AG04450 (cell line): ENCODE results near the gene RGS12. TPM values are rescaled to one million over a fixed set of nuclear protein-coding genes. Genes with fewer than 3 reads are reported as not detected.

Source experiments
- CTCF ChIA-PET: fragments of 300-600, 350-600 bp; formaldehyde crosslinking; extraction: SDS; loops from one replicate; lab custom pipeline; 2022; ENCODE audit warnings: antibody characterized with exemption, inconsistent platforms; lab: Charles Lee
- POLR2A ChIA-PET: fragments of 350-600 bp; formaldehyde crosslinking; extraction: SDS; loops from one replicate; lab custom pipeline; 2021; ENCODE audit warnings: antibody characterized with exemption, inconsistent platforms; lab: Yijun Ruan, JAX
- DNase-seq: peaks from one replicate; pipeline ENCODE4 v3.0.0-alpha.2; 2011; ENCODE audit warnings: low read depth, low spot score
- H3K27ac ChIP-seq: one replicate; pipeline ENCODE4 v1.5.1; 2012; ENCODE audit warnings: low read depth, low read length, control low read depth
- H3K27me3 ChIP-seq: one replicate; pipeline ENCODE4 v1.6.0; 2012; ENCODE audit warnings: low read length; ENCODE audit not compliant: control insufficient read depth, insufficient read depth
- H3K4me3 ChIP-seq: 2 replicates; pipeline ENCODE4 v1.5.1; 2011; ENCODE audit warnings: mild to moderate bottlenecking, low read depth, low read length, control low read depth
- H3K9me3 ChIP-seq: 2 replicates; pipeline ENCODE4 v1.5.1; 2012; ENCODE audit warnings: low read length; ENCODE audit not compliant: control insufficient read depth, insufficient read depth
- CTCF ChIP-seq: IDR thresholded peaks from 2 replicates; pipeline ENCODE4 v1.5.1; 2011; ENCODE audit warnings: low read depth, low read length, control low read depth, inconsistent platforms
- polyA plus RNA-seq: library from polyadenylated mRNA; depleted of rRNA; stranded (reverse); fragments of >200 nt; gene quantifications from 2 replicates; pipeline ENCODE4 v1.2.3, GENCODE V29; 2011

Gene RGS12
- polyA plus RNA-seq, 1 experiment: 12.5 TPM

GRCh38 chr4:3290476-3290875 lies 2.3 kb upstream of the RGS12 start:
- no peak for TF ChIP-seq CTCF
- Histone ChIP-seq H3K9me3 (no peaks in the 10 kb centered on the region; the same call in 1 of the 2 replicates), H3K4me3 (no peak overlapping the region), H3K27ac (no peak overlapping the region), H3K27me3 (peaks cover 15% of the 10 kb centered on the region)
- ChIA-PET CTCF (no interaction called here), POLR2A (no interaction called here)
- no peak for DNase-seq

- ChIA-PET CTCF (interaction anchor here (1.6 kb wide), 1 partner anchor 190 kb away, joined by 5 read pairs; no protein-coding TSS in a partner anchor), POLR2A (no interaction called here)
- H3K27ac ChIP-seq: no peak overlapping the region
- peaks cover 15% of the 10 kb centered on the region for H3K27me3 ChIP-seq
- no peaks in the 10 kb centered on the region; the same call in 1 of the 2 replicates for H3K9me3 ChIP-seq
- TF ChIP-seq CTCF: no peak
- no peak overlapping the region for H3K4me3 ChIP-seq
- no peak for DNase-seq
These were observed 1.9 kb upstream of the RGS12 start for GRCh38 chr4:3290889-3291321.

GRCh38 chr4:3291411-3291968 lies 1.3 kb upstream of the RGS12 start:
- no peaks in the 10 kb centered on the region; the same call in none of the 2 replicates for H3K9me3 ChIP-seq
- ChIA-PET CTCF (interaction anchor here (1.6 kb wide), 1 partner anchor 189 kb away, joined by 5 read pairs; no protein-coding TSS in a partner anchor), POLR2A (interaction anchor here (1.2 kb wide), 1 partner anchor 15 kb away, joined by 3 read pairs; no protein-coding TSS in a partner anchor)
- H3K4me3 ChIP-seq: peak overlapping the region; percentile 83
- peak overlapping the region; percentile 21 for H3K27ac ChIP-seq
- peaks cover 12% of the 10 kb centered on the region for H3K27me3 ChIP-seq
- TF ChIP-seq CTCF: no peak
- DNase-seq: no peak

GRCh38 chr4:3291969-3292570 lies 751 bp upstream of the RGS12 start:
- Histone ChIP-seq H3K4me3 (peak overlapping the region; percentile 83), H3K27me3 (peaks cover 7% of the 10 kb centered on the region), H3K9me3 (peaks cover 3% of the 10 kb centered on the region), H3K27ac (peak overlapping the region; percentile 78)
- no peak for DNase-seq
- ChIA-PET CTCF (interaction anchor here (1.6 kb wide), 1 partner anchor 189 kb away, joined by 5 read pairs; no protein-coding TSS in a partner anchor), POLR2A (interaction anchor here (1.2 kb wide), 1 partner anchor 15 kb away, joined by 3 read pairs; no protein-coding TSS in a partner anchor)
- TF ChIP-seq CTCF: no peak
